ENCODE measurements around the gene IL4R.
"Not testable (repeated sequence)": the region's sequence is repeated elsewhere in the genome, so short reads cannot be mapped to it uniquely, and the experiment has no call there.

The IL4R gene

DNA sequence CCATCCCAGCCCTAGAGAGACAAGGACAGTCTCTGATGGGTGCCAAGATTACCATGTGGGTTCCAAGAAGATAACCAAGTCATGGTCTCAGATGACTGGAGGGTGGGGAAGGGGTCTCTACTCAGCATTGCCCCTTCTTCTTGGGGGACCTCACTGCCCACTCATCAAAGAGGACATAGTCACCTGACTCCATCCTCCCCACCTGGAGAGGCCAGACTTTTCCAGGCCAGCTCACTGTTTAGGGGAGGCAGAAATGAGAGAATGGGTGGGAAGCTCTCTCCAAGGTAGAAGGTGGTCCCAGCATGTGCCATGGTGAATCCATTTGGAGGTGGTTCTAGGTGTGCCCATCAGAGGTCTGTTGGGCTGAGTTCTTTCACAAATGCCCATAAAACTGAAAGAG, 67.5 kb downstream of the IL4R start:
- DNase-seq (ENCODE audit: low read depth in 2 of 2), result no peak

DNA sequence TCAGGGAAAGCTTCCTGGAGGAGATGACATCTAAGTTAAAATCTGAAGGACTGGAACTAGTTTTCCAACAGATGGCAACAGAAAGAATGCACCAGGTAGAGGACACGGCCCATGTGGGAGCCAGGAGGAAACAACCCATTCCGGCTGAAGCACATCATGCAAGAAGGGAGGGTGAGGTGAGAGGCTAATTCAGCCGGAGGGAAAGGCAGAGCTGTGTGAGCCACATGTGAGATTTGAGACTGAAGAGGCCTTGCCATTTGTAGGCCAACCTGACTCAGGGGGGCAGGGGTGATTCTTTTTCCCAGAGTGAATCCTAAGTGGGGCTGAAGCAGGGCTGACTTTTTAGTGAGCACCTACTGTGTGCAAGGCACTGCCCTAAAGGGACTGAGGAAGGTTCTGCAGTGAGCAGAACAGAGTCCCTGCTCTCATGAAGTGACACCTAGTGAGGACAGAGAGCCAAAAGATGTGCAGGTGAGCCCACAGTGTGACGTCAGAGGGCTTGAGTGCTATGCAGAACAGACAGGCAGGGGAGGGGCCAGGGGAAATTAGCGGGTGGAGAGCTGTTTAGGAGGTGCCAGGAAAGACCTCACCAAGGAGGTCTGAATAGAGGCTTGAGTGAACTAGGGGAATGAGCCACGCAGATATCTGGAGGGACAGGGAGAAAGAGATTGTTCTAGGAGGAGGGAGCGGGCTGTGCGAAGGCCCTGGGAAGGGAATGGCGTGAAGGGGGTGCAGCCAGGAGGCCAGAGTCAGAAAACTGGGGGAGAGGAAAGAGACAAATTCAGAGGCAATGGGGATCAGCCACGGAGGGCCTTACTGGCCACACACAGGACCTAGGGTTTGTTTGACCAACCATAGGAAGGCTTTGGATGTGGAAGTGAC, 68.4 kb downstream of the IL4R start:
- no peak for DNase-seq (ENCODE audit: low read depth in 2 of 2)

DNA sequence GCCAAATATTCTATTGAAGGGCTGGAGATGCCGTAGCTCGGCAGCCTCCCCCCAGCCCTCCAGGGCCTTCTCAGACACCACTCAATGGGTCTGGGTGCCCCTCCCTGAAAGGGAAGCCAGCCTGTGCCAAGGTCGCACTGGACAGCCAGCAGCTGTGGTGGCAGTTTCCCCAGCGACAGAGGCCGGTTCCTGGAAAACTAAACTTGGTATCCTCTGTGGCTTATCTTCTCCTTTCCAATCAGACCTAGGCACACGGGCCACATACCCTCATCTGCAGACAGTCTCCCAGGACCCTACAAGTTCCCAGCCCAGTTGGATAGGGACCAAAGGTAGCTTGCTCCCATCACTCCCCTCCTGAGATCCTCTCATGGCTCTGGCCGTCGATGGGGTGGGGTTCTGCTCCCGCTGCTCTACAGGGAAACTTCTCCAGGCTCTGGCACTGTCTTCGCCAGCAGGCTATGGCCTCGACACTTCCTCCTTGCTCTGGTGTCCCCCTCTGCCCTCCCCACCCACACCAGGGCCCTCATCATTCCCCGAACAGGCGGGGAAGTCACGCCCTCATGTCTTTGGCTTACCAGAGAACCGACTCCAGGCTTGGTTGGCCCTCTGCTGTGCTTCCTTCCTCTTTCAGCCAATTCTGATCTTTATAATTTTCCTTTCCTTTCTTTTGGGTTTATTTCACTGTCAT, 69.9 kb downstream of the IL4R start:
- no peak for DNase-seq (ENCODE audit: low read depth in 2 of 2)

DNA sequence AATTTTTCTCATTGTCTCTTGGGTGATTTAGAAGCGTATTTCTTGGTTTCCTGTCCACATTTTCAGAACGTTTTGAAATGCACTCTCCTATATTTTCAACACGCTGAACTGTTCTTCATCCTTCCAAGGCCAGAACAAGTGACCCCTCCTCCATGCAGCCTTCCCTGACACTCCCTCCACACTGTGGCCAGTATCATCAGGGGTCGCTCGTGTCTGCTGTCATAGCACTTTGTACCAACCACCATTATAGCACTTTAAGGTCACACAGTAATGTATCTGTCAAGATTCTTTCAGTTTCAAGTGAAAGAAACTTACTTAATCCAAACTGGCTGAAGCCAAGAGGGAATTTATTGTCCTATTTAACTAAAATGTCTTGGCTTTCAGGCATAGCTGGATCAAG, 70.7 kb downstream of the IL4R start:
- DNase-seq (ENCODE audit: low read depth in 2 of 2), result no peak

DNA sequence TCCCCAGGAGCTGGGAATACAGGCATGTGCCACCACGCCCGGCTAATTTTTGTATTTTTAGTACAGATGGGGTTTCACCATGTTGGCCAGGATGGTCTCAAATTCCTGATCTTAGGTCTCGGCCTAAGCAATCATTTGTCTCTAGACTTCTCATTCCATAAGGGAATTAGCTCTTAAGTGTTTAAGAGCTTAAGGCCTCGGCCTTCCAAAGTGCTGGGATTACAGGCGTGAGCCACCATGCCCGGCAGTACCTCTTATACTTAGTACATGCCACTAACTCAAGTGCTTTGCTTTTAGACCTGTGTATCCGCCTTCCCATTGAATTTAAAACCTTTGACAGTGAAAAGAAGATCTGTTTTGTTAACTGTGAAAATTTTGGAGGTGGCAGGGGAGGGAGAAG, 71.6 kb downstream of the IL4R start:
- DNase-seq (ENCODE audit: low read depth in 2 of 2), result no peak

DNA sequence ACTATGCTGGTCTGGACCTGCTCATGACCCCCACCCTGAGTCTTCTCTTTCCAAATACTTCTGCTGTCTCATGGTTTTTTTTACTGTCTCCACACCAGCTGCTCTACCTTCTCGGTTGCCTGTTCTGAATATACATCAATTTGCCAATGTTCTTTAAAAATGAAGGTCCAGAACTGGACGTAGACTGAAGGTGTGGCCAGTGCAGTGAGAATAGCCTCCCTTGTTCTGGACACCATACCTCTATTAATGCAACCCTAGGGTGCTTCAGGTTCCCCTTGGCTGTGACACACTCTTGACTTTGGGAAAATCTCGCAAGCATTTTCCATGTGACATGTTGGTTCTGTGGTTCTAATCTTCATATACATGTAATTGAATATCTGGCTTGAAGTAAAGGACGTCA, 72.9 kb downstream of the IL4R start:
- no peak for DNase-seq (ENCODE audit: low read depth in 2 of 2)

DNA sequence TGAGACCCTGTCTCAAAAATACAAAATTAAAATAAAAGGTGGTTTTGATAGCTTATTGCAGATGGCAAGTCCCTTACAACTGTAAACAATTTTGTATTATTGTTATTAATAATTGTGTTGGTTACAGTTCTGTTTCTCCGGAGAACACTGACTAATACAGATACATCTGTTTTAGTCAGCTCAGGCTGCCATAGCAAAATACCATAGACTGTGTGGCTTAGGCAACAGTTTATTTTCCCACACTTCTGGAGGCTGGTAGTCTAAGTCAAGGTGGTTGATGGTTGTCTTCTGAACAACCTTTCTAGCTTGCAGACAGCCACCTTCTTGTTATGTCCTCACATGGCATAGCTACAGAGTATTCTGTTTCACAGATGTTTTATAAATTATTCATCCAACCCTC, 74.0 kb downstream of the IL4R start:
- DNase-seq (ENCODE audit: low read depth in 2 of 2), result no peak

DNA sequence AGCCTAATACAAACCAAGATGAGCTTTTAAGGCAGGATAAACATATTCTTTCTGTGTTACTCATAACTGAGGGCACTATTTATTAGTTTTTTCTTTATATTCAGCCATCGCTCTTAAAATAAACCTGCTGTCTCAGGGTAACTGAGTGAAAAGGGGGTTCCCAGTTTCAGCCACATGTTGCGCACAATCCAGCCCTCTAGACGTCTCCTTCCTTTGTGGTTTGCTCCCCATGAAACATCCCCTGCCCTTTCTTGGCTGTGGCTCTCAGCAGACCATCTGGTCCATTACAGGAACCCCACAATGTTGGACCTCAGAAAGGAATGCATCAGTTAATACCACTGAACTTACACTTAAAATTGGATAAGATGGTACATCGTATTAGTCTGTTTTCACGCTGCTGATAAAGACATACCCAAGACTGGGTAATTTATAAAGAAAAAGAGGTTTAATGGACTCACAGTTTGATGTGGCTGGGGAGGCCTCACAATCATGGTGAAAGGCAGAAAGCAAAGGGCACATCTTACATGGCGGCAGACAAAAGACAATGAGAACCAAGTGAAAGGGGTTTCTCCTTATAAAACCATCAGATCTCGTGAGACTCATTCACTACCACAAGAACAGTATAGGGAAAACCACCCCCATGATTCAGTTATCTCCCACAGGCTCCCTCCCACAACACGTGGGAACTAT, 75.6 kb downstream of the IL4R start:
- DNase-seq (ENCODE audit: low read depth in 2 of 2), result no peak

DNA sequence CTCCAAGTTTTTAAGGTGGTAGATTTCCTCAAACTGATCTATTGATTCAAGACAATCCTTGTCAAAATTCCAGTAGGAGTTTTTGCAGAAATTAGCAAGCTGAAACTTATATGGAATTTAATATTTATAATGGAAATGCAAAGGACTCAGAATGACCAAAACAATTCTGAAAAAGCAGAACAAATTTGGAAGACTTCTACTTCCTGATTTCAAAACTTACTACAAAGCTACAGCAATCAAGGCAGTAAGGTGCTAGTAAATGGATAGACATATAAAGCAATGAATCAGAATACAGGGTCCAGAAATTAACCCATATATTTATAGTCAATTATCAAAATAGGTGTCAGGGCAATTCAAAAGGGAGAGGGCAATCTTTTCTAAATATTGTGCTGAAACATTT, 76.4 kb downstream of the IL4R start:
- no peak for DNase-seq (ENCODE audit: low read depth in 2 of 2)

DNA sequence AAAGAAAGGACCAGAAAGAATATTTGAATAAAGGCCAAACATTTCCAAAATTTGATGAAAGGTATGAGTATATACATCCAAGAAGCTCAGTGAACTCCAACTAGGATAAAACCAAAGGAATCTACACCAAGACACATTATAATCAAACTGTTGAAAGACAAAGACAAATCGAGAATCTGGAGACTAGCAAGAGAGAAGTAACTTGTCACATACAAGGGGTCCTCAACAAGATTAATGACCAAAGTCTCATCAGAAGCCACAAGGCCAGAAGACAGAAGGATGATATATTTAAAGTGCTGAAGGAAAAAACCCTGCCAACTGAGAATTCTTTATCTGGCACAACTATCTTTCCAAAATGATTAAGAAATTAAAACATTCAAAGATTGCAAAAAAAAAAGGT, 78.9 kb downstream of the IL4R start:
- no peak for DNase-seq (ENCODE audit: low read depth in 2 of 2)

DNA sequence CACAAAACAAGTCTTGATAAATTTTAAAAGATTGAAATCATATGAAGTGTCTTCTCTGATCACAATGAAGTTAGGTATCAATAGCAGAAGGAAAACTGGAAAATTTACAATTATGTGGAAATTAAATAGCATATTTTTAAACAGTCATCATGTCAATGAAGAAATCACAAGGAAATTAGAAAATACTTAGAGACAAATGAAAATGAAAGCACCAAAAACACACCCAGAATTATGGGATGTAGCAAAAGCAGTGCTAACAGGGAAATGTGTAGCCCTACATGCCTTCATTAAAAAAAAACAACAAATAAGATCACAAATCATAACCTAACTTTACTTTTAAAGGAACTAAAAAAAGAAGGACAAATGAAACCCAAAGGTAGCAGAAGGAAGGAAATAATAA, 80.7 kb downstream of the IL4R start:
- DNase-seq (ENCODE audit: low read depth in 2 of 2), result no peak

DNA sequence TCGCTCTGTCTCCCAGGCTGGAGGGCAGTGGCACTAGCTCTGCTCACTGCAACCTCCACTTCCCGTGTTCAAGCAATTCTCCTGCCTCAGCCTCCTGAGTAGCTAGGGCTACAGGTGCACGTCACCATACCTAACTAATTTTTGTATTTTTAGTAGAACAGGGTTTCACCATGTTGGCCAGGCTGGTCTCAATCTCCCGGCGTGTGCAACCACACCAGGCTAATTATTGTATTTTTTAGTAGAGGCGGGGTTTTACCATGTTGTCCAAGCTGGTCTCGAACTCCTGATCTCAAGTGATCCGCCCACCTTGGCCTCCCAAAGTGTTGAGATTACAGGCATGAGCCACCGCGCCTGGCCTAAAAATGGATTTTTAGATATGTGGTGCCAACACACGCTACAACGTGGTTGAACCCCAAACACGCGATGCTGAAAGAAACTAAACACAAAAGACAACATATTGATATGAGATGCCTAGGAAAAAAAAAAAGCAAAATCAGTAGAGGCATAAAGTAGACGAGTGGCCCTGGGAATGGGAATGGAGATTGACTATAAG, 84.6 kb downstream of the IL4R start:
- not testable (repeated sequence) for DNase-seq (ENCODE audit: low read depth in 2 of 2)

DNA sequence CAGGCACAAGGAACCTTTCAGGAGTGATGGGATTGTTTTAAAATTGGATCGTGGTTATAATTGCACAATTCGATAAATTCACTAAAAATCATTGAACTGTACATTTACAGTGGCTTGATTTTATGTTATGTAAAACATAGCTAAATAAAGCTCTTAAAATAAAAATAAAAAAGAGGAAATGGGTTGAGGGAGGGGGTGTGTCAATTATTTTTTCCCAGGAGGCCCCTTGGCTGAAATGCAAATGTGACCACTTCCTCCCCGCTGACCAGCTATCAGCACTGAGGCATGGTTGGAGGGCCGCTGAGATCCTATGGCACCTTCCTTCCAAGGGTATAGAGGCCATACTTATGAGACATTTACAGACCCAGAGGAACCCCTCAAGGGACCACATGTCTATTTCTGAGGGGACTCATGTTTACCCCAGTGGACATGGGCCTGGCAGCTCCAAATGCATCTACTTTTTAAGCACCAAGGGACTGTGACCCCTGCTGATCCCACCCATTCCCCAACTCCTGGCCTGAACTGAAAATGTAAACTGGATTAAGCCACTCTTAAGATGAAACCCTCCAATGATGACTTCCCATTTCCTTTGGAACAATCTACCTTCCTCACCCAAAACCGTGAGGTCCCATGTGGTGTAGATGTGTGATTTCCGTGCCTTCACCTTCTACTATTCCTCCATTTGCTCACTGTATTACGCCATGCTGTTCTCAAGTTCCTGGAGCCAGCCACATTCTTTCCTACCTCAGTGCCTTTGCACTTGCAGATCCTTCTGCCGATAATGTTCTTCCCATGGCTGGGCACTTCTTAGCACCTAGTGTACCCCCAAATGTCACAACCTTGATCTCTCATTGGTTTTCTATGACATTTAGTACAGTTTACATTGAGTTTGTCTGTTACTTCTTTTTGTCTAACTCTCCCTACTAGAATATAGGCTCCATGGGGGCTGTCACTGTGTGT, 85.4 kb downstream of the IL4R start:
- no peak for DNase-seq (ENCODE audit: low read depth in 2 of 2)

DNA sequence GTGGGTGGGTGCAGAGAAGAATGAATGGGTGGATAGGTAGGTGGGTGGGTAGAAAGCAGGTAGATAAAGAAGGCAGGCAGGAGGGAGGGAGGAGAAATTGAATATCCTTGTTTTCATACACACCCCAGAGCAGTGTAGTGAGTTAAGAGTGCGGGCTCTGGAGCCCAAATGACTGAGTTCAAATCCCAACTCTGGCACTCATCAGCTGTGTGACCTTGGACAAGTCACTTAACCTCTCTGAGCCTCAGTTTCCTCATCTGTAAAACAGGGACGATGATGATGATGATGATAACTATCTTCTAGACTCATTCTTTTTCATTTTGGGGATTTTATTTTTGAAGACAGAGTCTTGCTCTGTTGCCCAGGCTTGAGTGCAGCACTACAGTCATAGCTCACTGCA, 86.2 kb downstream of the IL4R start:
- no peak for DNase-seq (ENCODE audit: low read depth in 2 of 2)

DNA sequence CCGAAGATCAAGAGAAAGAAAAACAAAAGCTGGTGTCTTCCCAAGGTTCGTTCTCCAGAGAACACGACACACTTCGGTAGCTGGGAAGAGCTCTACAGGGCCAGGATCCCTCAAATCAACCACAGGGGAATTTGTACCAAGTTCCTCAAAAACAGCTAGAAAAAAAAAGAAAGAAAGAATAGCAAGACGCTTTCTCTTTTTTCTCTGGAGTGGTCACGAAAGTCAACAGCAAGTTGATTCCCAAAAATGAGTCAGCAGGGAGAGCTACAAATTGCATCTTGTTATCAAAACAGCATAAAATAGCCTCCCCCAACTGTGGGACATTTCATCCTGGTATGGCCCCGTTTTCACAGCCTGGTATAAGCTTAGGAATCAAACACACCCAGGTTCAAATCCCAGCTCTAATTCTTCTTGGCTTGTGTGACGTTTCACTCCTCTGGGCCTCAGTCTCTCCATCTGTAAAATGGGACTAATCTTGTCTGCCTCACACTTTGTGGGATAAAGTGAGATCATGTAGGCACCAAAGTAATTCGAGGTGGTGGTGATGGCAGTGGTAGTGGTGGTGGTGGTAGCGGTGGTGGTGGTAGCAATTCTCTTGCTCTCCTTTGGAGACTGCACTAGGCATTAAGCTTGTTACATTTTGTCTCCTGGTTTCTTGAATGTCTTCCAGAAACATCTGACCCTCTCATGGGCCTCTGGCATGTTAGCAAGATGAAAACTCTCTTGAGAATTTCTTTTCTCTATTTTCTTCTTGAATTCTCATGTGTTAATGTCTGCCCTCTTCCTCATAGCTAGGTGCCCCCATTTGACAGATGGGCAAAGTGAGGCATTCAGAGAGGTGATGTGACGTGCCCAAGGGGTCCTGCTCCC, 87.2 kb downstream of the IL4R start:
- no peak for DNase-seq (ENCODE audit: low read depth in 2 of 2)

DNA sequence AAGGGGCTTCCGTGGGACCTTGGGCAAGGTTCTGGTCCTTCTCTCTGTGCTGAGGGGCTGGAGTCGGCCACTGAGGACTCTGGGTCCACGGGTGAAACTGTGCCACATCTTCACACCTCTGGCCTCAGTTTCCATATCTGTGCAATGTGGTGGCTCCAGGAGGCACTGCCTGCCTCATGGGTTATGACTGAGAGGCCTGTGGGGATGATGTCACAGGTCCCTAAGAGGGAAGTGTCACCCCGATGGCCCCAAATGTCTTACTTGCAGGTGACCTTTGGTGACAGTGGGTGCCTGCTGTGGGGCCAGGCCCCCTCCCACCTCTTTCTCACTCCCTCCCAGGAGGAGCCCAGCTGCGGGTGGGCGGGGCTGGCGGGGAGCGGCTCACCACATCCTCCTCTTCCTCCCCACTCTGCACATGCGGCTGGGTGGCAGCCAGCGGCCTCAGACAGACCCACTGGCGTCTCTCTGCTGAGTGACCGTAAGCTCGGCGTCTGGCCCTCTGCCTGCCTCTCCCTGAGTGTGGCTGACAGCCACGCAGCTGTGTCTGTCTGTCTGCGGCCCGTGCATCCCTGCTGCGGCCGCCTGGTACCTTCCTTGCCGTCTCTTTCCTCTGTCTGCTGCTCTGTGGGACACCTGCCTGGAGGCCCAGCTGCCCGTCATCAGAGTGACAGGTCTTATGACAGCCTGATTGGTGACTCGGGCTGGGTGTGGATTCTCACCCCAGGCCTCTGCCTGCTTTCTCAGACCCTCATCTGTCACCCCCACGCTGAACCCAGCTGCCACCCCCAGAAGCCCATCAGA, 88.2 kb downstream of the IL4R start, which contains the start of gene IL21R:
TSS of gene IL21R (plus strand) at position 407 of the 801 bp plus-strand sequence. CDS start 27,898 bp downstream, outside the sequence.
- DNase-seq (ENCODE audit: low read depth in 2 of 2), result no peak

DNA sequence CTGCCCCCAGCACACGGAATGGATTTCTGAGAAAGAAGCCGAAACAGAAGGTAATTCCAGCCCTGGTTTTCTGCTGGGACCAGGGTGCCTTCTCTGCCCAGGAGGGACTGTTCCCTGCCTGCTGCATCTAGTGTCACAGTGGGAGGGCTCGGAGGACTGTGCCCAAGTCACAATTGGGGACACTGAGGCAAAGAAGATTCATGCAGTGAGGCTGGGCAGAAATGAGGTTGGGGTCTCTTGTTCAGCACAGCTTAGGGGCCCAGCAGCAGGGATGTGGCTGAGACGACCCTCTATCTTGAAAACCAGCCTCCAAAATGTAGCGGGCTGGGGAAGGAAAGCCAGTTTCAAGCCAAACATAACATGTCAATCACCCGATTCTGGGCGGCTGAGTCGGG, 88.8 kb downstream of the IL4R start:
- no peak for DNase-seq (ENCODE audit: low read depth in 2 of 2)

DNA sequence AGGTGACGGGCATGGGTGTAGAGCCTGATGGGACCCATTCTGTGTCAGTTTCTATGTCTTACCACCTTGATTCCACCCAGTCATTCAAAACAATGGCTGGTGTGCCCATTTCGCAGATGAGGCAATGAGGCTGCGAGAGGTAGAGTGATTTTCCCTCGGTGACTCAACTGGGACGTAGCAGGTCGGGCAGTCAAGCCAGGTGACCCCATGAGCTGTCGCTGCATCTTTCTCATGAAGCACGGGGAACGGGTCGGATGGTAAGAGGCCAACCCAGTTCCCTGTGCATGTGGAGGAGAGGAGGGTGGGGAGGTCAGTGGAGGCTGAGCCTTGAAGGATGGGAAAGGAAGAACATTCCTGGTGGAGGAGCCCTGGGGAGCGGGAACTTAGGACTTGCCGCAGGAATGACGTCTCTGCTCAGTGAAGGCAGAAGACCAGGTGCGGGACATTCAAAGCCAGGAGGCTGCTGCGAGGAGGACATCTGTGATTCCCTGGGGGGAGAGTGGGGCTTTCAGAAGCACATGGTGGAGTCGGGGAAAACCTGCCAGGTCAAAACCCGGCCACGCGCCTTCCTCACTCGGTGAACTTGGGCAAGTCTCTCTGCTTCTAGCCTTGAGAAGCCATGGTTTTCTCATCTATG, 89.3 kb downstream of the IL4R start:
- no peak for DNase-seq (ENCODE audit: low read depth in 2 of 2)

DNA sequence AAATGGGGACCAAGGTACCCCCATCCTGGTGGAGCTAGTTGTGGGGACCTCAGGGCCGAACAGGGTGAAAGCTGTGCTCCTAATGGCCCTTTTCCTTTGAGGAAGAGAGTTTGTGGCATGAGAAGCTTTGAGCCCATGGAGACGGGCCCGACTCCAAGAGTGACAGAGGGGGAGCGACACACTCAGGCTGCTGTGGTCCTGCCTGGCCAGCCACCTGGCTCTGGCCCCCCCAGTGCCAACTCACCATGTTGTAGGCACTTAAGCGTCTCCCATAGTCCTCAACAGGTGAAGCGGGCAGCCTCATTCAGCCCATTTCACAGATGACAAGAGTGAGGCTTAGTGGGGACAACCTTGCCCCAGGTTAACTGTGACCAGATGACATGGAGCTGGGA, 89.8 kb downstream of the IL4R start:
- DNase-seq (ENCODE audit: low read depth in 2 of 2), result no peak

Measured in fibroblast of skin of left quadriceps (primary cell).